GM21526 (cell line): ENCODE results near the gene TASP1.
A peak's percentile ranks its signal among the peaks of the same experiment; 100 is the strongest.

ENCODE experiments used
- ATAC-seq: cut with Tn5 transposase; IDR thresholded peaks from one replicate; pipeline ENCODE4 v1.9.1; 2021; ENCODE audit warnings: moderate library complexity; ENCODE audit not compliant: unreplicated experiment, low FRiP score

The TASP1 gene

DNA sequence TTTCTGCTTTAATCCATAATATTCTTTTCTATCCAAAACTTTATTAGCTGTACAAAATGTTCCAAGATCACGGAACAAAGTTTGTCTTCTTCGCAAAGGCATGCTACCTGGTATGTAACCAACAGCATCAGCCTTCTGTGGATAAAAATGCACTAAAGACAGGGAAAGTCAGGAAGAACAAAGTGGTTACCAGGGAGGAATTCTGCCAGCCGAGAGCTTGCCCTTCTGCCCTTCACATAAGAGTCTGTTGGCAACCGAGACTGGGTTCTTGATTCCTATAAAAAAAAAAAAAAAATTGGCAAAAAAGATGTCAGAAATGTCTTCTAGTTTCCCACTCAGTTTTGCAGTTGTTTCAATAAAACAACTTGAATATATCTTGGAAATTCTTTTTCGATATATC is 58.0 kb downstream of the TASP1 start:
- no peak for ATAC-seq

DNA sequence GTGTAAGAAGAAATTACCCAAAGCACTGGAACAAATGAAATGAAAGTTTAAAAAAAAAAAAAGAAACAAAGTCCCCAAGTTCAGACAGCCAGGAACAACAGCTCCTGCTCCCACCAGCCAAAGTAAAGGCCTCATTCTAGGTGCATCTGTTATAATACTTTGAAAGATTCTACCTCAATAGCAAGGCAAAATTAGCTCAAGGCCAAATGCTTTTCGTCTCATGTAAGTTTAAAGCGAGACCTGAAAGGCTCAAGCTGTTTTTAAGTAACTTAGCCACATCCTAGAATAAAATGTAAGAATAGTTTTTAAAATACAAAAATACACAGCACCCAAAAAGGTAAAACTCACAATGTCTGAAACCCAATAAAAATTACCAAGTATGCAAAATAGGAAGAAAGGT is 64.7 kb downstream of the TASP1 start:
- ATAC-seq, result no peak

DNA sequence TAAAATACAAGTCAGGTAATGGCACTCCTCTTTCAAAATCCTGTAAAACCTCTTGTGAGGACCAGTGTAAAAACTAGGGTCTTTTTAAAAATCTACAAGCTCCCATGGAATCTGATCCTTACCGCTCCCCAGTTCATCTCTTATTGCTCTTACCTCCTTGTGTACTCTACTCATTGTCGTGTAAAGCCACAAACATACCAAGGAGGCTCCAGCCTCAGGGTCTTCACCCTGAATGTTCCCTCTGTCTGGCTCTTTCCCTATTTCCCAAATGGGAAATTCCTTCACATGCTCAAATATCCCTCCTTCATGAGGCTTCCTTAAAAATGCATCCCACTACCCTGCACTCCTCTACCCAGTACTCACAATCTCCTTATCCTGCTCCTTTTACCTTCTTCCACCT is 67.1 kb downstream of the TASP1 start:
- no peak for ATAC-seq

DNA sequence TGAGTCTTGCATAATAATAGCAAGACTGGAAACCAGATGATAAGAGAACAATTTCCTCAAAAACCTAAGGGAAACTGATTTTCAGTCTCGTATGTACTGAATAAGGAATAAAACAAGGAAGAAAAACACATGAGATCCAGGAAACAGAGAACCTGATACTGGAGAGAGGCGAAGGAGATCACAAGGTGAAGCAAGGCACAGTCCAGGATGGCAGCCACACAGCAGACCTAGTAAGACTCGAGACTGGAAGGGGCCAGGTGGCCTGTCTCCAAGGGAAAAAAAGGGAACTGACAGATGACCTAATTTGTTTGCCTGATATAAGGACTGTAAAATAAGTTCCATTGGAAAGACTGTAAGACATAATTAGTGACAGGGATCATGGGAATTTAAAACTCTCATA is 71.1 kb downstream of the TASP1 start:
- ATAC-seq, result no peak

DNA sequence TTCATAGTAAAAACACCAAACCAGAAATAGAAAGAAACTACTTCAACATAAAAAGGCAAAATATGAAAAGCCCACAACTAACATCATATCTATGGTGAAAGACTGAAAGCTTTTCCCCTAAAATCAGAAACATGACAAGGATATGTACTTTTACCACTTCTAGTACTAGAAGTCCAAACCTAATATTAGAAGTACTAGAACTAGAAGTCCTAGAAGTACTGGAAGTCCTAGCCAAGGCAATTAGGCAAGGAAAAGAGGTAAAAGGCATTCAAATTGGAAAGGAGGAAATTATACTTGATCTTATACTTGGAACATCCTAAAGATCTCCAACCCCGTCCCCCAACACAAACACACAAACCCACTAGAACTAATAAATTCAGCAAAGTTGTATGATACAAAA is 74.9 kb downstream of the TASP1 start:
- no peak for ATAC-seq

DNA sequence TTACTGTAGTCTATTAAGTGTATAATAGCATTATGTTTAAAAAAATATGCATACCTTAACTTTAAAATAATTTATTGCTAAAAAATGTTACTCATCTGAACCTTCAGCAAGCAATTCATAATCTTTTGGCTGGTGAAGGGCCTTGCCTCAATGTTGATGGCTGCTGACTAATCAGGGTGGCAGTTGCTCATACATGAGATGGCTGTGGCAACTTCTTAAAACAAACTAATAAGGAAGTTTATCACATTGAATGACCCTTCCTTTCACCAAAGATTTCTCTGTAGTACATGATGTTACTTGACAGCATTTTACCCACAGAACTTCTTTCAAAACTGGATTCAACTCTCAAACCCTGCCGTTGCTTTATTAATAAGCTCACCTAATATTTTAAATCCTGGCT is 84.0 kb downstream of the TASP1 start:
- ATAC-seq, result no peak

DNA sequence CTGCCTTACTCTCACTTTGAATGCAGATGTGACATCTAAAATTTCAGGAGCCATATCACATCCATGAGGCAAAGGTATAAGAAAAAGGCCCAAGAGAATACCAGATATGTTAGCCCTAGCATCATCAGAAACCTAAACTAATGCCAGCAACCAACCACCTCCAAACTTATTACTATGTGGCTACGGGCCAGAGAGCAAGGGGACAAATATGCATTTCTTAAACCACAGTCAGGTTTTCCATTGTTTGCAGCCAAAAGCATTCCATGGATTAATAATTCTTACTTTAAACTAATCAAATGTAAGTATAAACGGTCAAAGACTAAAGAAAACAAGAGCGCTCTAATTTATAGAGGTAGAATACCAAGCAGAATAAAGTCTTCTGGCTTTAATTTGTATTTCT is 84.7 kb downstream of the TASP1 start:
- no peak for ATAC-seq

DNA sequence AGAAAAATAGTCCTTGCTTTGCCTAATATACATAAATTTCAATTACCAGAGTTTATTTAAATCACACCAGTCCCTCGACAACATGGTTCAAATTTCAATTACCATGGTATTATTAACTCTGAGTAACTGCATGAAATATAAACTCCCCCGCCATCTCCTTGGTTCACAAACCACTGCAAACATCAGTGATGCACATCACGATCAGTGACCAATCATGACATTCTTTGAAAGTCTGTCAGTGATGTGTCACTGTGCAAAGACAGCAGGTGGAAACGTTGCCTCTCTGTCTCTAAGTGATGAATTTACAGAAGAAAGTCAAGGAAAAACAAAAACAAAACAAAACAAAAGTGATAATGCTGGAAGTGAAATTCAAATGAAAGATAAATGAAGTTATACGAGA is 86.7 kb downstream of the TASP1 start:
- ATAC-seq, result no peak

DNA sequence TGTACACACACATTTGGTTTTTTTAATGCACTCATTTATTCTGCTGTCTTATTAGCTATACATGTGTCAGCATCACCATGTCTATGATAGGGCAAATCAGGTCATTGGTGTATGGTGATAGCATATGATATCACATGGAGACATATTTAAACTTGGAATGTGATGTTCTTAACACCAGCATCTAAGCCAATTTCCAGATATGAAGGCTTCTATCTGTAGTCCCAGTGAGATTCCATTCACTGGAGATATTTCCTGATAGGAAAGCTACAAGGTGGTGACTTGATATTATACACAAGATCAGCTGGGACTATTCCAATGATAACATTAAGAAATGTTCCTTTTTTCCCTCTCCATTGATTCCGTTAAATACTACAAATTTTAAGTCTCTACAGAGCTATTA is 89.3 kb downstream of the TASP1 start:
- no peak for ATAC-seq

DNA sequence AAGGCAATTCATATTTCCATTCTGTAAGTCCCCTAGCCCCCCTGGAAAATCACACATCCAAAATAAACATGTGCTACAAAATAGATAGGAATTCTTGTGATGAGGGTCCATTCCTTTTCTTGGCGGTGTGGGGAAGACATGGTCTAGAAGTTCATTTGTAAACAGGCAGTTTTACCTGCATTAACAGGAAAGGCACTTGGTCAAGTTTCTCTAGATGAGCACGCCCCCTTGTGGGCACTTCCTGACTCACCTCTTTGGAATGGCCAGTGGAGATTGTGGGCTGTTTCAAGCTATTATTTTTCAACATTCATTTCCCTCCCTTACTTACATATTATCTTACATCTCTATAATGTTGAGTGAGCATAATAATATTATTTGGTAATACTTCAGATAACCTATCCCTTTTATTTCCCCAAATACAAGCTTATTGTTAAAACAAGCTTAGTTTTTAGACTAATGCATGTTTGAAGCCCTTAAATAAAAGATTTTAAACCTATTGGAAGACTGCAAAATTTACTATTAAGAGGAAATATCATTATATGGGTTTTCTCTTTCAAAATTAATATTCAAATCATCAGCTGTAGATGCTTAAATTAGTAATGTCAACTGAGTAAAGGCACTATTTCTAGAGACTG is 92.1 kb downstream of the TASP1 start:
- peak; percentile 83 for ATAC-seq

DNA sequence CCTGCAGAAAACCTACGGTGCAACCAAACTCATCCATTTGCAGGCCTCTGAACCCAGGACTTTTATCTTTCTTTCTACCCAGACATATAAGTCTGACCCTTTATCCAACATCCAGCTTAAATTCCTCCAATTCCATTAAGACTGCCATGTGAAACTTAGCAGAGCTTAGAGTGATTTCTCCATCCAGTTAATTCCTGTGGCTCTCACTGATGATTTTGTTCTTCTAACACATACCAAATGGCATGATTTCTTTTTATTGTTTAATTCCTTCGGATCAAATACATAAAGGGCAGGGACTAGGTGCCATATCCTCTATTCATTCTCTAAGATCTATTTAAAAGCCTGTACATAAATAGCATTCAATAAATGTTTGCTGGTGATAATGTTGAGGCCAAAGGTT is 92.9 kb downstream of the TASP1 start:
- no peak for ATAC-seq

DNA sequence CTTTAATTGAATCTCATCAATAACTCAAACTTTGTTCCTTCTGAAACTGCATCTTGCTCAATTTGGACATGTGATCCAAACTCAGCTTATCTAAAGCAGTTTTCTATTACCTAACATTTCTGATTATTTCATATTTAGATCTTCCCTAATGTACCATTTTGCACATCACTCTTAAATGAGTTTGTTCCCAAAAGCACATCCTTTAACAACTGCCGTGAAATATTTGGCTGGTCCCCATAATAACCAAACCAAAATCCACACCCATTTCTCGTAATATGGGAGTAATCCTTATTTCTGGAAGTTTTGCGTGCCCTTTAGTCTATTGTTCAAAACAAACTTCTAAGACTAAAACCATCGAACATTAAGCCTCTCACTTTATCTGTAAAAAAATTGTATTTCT is 94.9 kb downstream of the TASP1 start:
- ATAC-seq, result no peak

DNA sequence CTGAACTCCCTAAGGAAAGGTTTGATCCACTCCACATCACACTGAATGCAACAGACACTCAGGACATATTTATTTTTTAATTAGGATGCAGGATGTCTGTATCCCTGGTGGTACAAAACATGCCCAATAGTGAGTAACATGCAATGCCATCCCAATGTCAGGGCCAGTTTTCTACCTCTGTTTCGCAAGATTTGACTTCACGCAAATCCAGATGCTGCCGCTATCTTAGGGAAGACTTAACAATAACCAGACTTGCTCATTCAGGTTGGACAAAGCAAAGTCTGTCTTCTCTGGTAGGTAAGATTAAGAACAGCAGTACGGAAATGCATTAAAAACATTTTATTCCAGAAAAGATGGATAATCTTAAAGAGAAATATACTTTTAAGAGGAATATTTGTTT is 103.1 kb downstream of the TASP1 start:
- no peak for ATAC-seq

DNA sequence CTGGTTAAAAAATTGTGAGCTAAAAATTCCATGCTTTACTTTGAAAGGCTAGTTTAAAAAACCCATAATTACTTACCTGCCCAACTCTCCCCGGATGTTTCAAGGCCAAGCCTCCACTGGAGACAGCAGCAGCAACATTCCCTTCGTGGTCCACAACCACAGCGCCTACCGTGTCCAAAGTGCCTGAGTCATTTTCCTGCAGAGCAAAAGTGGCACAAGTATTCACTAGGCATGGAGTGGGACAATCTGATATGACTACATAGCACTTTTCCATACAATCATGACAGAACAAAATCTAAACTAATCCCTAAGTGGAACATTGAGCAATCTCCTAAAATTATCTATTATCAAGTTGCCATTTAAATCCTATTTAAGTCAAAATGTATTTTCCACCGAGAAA is 104.8 kb downstream of the TASP1 start:
- ATAC-seq, result no peak

DNA sequence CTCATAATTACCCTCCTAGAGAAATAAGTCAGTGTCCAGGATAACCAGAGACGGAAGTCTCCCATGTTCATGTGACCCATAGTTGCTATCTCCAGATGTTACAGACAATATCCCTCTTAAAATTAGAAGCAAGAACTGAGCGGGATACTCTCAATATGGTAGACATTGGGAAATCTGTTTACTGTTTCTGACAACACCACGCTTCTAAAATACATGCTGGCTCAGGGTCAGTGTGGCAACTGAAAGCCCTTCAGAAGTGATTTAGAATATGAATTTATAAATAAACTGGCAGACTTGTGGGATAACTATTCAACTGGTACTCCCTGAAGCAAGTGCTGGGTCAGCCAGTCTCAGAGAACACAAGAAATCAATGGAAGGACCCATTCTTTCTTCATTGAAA is 108.6 kb downstream of the TASP1 start:
- ATAC-seq, result no peak

DNA sequence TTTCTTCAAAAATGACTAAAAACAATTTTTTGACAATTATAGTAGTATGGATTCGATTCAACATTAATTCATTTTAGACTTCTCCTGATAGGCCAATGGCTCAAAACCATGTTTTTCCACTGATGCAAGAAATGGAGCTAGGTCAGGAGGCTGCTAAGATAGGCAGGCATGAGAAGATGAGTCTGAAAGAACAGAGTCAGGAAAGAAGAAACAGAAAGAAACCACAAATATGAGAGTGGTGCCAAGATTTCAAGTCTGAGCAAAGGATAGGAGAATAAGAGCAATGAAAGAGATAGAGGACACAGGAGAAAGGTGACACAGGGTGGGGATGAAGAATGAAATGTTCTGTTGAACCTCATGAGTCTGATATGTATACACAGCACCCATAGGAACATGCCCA is 112.2 kb downstream of the TASP1 start:
- no peak for ATAC-seq

DNA sequence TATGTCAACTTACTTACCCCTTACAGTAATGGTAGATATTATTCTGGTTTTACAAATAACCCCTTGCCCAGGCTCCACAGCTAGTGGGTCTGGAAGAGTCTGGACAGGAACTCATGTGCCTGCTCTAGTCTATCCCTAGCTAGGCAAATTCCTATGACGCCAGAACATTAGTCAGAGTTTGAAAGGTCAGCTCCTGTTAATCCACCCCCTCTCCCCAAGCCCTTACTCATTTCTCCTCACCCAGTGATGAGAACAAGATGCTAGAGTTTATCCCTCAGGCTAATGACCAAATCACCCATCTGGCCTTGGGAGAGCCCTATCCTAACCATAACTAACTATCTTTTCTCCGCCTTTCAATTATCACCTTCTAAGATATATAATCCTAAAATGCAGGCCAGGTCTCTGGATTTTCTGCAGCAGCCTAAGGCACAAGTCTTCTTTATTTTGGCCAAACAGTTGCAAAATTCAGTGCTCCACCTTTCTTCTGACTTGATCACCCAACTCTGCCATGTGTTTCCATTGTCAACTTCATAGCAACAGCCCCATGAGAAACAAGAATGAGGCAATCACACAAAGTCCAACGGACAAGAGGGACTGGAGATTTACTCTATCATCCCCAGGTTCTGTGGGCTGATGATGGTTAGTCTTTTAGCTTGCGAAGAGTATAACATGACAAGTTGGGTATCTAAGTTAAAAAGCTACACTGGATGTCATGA is 113.3 kb downstream of the TASP1 start:
- no peak for ATAC-seq

DNA sequence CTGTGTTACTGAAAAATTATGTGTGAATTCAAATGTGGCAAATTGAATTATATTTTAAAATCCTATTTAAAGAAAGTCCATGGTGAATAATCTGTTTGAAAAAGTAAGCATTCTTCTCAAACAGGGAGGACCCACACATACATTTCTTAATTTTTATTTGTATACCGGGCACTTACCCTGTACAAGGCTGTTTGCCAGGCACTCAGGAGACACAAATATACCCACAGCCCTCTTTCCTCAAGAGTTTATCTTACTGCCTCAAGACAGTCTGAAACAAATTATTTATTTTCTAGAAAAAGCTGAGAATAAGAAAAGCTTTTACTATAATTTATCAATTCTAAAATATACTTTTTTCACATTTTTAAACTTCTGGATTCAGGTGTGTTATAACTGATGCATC is 114.4 kb downstream of the TASP1 start:
- no peak for ATAC-seq

DNA sequence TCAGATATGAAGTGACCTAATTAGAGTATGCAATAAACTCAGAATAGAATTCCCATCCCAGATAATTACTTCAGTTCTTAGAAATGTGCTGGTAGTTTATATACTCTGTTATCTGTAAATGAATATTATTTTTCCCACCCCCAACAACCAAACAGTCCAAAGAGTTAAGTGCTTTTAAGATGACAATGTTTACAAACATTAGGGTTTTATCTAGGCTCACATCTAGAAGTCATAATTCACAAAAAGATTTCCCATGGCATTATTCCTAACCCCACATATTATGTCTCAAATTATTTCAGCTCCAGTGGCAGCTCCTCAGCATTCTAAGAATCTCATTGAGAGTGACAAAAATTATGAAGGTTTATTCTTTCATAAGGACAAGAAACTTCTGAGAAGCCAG is 120.9 kb downstream of the TASP1 start:
- no peak for ATAC-seq

DNA sequence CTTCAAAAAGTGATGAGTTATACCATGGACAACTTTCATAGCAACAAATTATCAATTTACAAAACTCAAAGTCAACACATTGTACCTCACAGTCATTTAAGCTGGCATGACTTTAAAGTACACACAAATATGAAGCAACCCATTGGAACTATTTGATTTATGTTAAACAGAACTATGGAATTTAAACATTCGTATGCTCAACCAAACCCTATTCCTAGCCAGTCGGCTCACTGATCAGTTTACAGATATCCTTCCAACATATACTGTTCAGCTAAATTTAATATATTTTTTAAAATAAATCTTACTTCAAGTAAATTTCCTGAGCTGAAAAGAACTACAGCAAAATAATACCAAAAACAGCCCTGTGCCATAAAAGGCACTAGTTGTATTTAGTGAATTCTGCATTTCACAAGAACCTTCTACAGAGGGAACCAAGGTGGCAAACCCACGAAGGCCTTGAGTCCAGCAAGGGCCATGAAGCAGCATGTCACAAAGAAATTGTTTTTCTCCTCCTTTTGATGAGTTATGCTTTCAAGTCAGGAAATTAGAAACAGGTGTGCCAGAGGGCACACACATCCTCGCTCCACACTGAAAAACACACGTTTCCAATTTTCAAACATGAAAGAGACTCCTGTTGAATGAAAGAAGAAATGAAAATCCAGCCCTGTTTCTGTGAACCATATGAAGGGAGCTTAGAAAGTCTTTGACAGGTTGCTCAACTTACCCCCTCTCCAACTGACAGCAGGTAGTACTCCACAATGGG is 122.8 kb downstream of the TASP1 start:
- ATAC-seq, result no peak

DNA sequence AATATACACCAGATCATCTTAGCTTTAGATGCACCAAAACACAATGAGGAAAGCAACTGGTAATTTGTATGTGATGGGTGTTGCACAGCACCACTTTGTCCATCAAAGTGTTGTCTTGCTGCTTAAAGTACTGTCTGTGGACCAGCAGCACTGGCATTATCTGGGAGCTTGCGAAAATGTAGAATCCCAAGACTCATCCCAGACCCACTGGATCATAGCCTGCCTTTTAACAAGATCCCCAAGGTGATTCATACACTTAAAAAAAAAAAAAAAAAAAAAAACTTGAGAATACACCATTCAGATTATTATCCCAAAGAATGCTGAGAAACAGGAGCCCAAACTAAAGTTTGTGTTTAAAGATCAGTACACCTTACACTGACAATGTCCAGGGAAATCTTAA is 123.4 kb downstream of the TASP1 start:
- no peak for ATAC-seq
